Panc1 (cell line): ENCODE measurements around the gene IL33. TPM values are rescaled to one million over a fixed set of nuclear protein-coding genes. Genes with fewer than 3 reads are reported as not detected.

Experiments
- ATAC-seq: fragments of 200-7000 bp; cut with Tn5 transposase; 2 replicates; pipeline ENCODE4 v1.9.1; 2020; ENCODE audit warnings: mild to moderate bottlenecking, moderate library complexity
- BruUV-seq: library from RNA; stranded (reverse); fragments of 400-500 nt; replicated peaks from 2 replicates; lab custom pipeline; 2021; lab: Mats Ljungman, UMichigan
- CTCF ChIA-PET: fragments of 300-600 bp; sonication (Branson Sonifier 250); formaldehyde crosslinking; loops from one replicate; lab custom pipeline; 2022; ENCODE audit warnings: antibody characterized with exemption; lab: Charles Lee
- POLR2A ChIA-PET: fragments of 300-600 bp; sonication (Branson Sonifier 250); formaldehyde crosslinking; loops from one replicate; lab custom pipeline; 2022; ENCODE audit warnings: antibody characterized with exemption; lab: Charles Lee
- DNase-seq: peaks from one replicate; pipeline ENCODE4 v3.0.0-alpha.2; 2010; ENCODE audit warnings: low read depth, low spot score
- H3K27ac ChIP-seq: 2 replicates; pipeline ENCODE4 v1.5.1; 2011; ENCODE audit warnings: mild to moderate bottlenecking, low read length, inconsistent platforms
- H3K27me3 ChIP-seq: fragments of 200-500 bp; sonication (Bioruptor generic); 2 replicates; pipeline ENCODE4 v1.6.0; 2014; ENCODE audit warnings: low read length, inconsistent platforms; ENCODE audit not compliant: control insufficient read depth, insufficient read depth
- H3K36me3 ChIP-seq: fragments of 200-500 bp; sonication (Bioruptor generic); 2 replicates; pipeline ENCODE4 v1.5.1; 2014; ENCODE audit warnings: inconsistent platforms, mild to moderate bottlenecking, low read length, moderate library complexity; ENCODE audit not compliant: control insufficient read depth, insufficient read depth
- H3K4me1 ChIP-seq: 2 replicates; pipeline ENCODE4 v1.5.1; 2011; ENCODE audit warnings: inconsistent platforms, mild to moderate bottlenecking, low read length, moderate library complexity; ENCODE audit not compliant: control insufficient read depth, insufficient read depth
- H3K4me3 ChIP-seq, 2 experiments: 2 replicates each; pipeline ENCODE4 v1.5.1; 2011 to 2012; ENCODE audit warnings: low read depth in 2 of 2, low read length in 2 of 2, mild to moderate bottlenecking in 2 of 2, inconsistent platforms in 1 of 2, moderate library complexity in 1 of 2
- H3K9me3 ChIP-seq: fragments of 200-500 bp; sonication (Bioruptor generic); 2 replicates; pipeline ENCODE4 v1.5.1; 2014; ENCODE audit warnings: low read depth, mild to moderate bottlenecking, inconsistent platforms, low read length, moderate library complexity; ENCODE audit not compliant: control insufficient read depth, insufficient read depth
- CTCF ChIP-seq: fragments of 450-650 bp; IDR thresholded peaks from 2 replicates; pipeline ENCODE4 v1.5.1; 2017; ENCODE audit warnings: mild to moderate bottlenecking
- POLR2AphosphoS5 ChIP-seq: IDR thresholded peaks from 2 replicates; pipeline ENCODE4 v1.6.1; 2012; ENCODE audit warnings: mild to moderate bottlenecking, low read depth, low read length, moderate library complexity
- REST ChIP-seq, 2 experiments: IDR thresholded peaks; 2 replicates each; pipeline ENCODE4 v1.6.1; 2011 to 2012; ENCODE audit warnings: low read depth in 2 of 2, control low read depth in 1 of 2, low read length in 1 of 2, mild to moderate bottlenecking in 1 of 2, moderate library complexity in 1 of 2; ENCODE audit not compliant: insufficient read depth in 1 of 2
- SIN3A ChIP-seq: IDR thresholded peaks from 2 replicates; pipeline ENCODE4 v1.6.1; 2012; ENCODE audit warnings: low read depth, mild to moderate bottlenecking, low read length, moderate library complexity, borderline replicate concordance; ENCODE audit not compliant: insufficient read depth
- TCF7L2 ChIP-seq: IDR thresholded peaks from 2 replicates; pipeline ENCODE4 v1.6.1; 2011; ENCODE audit warnings: mild to moderate bottlenecking, low read depth, low read length, inconsistent platforms
- in situ Hi-C: cut with HindIII; loops from 2 replicates; pipeline ENCODE4 v1.10.0; 2016; ENCODE audit warnings: low sequenced_read_pairs, low pct_unique_long_range_greater_than_20kb
- intact Hi-C: fragments of 100-400 bp; cut with micrococcal nuclease; formaldehyde crosslinking; loops from one replicate; pipeline ENCODE4 v1.10.0; 2022; ENCODE audit not compliant: unreplicated experiment
- total RNA-seq: library from RNA; stranded (reverse); gene quantifications from one replicate; pipeline ENCODE4 v1.2.1, GENCODE V29; 2021; ENCODE audit not compliant: unreplicated experiment

The IL33 gene
- total RNA-seq, 1 experiment from 2014 or later = not detected

GRCh38 chr9:6229186-6229585 lies 13.6 kb downstream of the IL33 start:
- ChIA-PET CTCF (no interaction called here), POLR2A (no interaction called here)
- Histone ChIP-seq H3K27ac (no peak overlapping the region), H3K4me1 (no peaks in the 10 kb centered on the region), H3K36me3 (no peaks in the 10 kb centered on the region), H3K9me3 (no peaks in the 10 kb centered on the region), H3K27me3 (no peaks in the 10 kb centered on the region), H3K4me3 (no peak overlapping the region)
- DNase-seq (no peak), ATAC-seq (no peak)
- in situ Hi-C loops = no loop called here
- intact Hi-C loops = no loop called here
- BruUV-seq = no TSS peak
- TF ChIP-seq CTCF (no peak), SIN3A (no peak), TCF7L2 (no peak), POLR2AphosphoS5 (no peak), REST (IDR thresholded peaks at IDR 0.05; ENCODE audit: insufficient read depth in 1 of 2, low read depth in 2 of 2, low read length in 1 of 2) (no peak)

GRCh38 chr9:6229619-6230018 lies 14.0 kb downstream of the IL33 start:
- DNase-seq (no peak), ATAC-seq (no peak)
- H3K27ac ChIP-seq = no peak overlapping the region
- H3K27me3 ChIP-seq = no peaks in the 10 kb centered on the region
- no peak overlapping the region for H3K4me3 ChIP-seq
- in situ Hi-C loops (no loop called here), intact Hi-C loops (no loop called here)
- BruUV-seq = no TSS peak
- TF ChIP-seq REST (IDR thresholded peaks at IDR 0.05; ENCODE audit: insufficient read depth in 1 of 2, low read depth in 2 of 2, low read length in 1 of 2) = no peak
- TF ChIP-seq TCF7L2 = no peak
- no peak for TF ChIP-seq POLR2AphosphoS5
- no peak for TF ChIP-seq SIN3A
- TF ChIP-seq CTCF = no peak
- H3K9me3 ChIP-seq = no peaks in the 10 kb centered on the region
- H3K4me1 ChIP-seq = no peaks in the 10 kb centered on the region
- POLR2A ChIA-PET = no interaction called here
- CTCF ChIA-PET = no interaction called here
- no peaks in the 10 kb centered on the region for H3K36me3 ChIP-seq
